ENCODE measurements around the gene VPS13D. TPM values are rescaled to one million over a fixed set of nuclear protein-coding genes. Genes with fewer than 3 reads are reported as not detected.
"Not testable (repeated sequence)": the region's sequence is repeated elsewhere in the genome, so short reads cannot be mapped to it uniquely, and the experiment has no call there.

Gene VPS13D
- total RNA-seq, 4 donors from 2014 or later = 33.2 to 115 (median 56.5) TPM

DNA sequence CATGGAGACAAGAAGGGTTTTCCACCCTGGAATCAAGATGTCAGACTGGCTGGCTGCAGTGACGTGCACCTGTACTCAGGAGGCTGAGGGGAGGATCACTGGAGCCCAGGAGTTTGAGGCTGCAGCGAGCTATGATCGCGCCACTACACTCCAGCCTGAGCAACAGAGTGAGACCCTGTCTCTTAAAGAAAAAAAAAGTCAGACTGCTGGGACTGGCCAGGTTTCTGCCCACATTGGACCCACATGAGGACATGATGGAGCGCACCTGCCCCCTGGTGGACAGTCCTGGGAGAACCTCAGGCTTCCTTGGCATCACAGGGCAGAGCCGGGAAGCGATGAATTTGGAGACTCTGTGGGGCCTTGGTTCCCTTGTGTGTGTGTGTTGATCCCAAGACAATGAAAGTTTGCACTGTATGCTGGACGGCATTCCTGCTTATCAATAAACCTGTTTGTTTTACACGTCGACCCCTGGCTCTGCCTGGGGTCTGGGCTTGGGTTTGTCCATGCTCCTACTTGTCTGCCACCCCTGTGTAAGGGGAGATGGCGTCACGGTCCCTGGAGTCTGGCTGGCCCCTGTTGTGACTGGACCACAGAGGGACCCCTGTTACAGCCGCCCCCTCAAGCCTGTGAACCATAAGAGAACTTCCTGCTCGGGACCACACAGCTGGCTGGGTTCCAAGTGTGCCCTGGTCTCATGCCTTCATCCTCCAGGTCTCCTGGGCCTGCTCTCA lies 20.9 kb upstream of the VPS13D start:
- intact Hi-C loops (cut with DNase I; ENCODE audit: low total_unique reads) = loop anchor here (2.0 kb wide), 1 partner anchor 84 kb away; no protein-coding TSS in a partner anchor
- H3K4me3 ChIP-seq = no peak overlapping the region
- no peak for TF ChIP-seq POLR2A (IDR thresholded peaks at IDR 0.05)
- TF ChIP-seq, protein P1, sequence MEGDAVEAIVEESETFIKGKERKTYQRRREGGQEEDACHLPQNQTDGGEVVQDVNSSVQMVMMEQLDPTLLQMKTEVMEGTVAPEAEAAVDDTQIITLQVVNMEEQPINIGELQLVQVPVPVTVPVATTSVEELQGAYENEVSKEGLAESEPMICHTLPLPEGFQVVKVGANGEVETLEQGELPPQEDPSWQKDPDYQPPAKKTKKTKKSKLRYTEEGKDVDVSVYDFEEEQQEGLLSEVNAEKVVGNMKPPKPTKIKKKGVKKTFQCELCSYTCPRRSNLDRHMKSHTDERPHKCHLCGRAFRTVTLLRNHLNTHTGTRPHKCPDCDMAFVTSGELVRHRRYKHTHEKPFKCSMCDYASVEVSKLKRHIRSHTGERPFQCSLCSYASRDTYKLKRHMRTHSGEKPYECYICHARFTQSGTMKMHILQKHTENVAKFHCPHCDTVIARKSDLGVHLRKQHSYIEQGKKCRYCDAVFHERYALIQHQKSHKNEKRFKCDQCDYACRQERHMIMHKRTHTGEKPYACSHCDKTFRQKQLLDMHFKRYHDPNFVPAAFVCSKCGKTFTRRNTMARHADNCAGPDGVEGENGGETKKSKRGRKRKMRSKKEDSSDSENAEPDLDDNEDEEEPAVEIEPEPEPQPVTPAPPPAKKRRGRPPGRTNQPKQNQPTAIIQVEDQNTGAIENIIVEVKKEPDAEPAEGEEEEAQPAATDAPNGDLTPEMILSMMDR (IDR thresholded peaks at IDR 0.05) = peak; percentile 91 to 97 (median 95)
- DNase-seq = peak; percentile 87 to 88
- H3K9me3 ChIP-seq = no peaks in the 10 kb centered on the region
- H3K4me1 ChIP-seq = no peaks in the 10 kb centered on the region
- H3K27ac ChIP-seq = peak overlapping the region in 1 of 2 donors; percentile 26
- no peaks in the 10 kb centered on the region for H3K27me3 ChIP-seq
- H3K36me3 ChIP-seq = no peaks in the 10 kb centered on the region

DNA sequence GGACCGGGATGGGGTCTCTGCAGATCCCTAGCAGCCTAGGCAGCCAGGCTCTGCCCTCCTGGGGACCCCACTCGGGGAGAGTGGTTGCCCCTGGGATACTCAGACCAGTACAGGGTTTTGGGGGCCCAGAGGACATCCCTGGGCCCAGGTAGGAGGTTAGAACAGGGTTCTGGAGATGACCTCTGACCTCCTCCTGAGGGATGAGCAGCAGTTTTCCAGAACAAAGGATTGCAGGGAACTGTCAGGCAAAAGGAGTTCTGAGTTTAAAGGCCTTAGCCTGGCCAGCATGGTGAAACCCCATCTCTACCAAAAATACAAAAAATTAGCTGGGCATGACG lies 20.4 kb upstream of the VPS13D start:
- intact Hi-C loops (cut with DNase I; ENCODE audit: low total_unique reads) = loop anchor here (2.0 kb wide), 1 partner anchor 85 kb away; no protein-coding TSS in a partner anchor
- Histone ChIP-seq H3K27ac (peak overlapping the region in 1 of 2 donors; percentile 26), H3K36me3 (no peaks in the 10 kb centered on the region), H3K27me3 (no peaks in the 10 kb centered on the region), H3K9me3 (no peaks in the 10 kb centered on the region), H3K4me3 (no peak overlapping the region), H3K4me1 (no peaks in the 10 kb centered on the region)
- no peak for DNase-seq
- TF ChIP-seq, protein P1 (IDR thresholded peaks at IDR 0.05) = no peak
- no peak for TF ChIP-seq POLR2A (IDR thresholded peaks at IDR 0.05)

DNA sequence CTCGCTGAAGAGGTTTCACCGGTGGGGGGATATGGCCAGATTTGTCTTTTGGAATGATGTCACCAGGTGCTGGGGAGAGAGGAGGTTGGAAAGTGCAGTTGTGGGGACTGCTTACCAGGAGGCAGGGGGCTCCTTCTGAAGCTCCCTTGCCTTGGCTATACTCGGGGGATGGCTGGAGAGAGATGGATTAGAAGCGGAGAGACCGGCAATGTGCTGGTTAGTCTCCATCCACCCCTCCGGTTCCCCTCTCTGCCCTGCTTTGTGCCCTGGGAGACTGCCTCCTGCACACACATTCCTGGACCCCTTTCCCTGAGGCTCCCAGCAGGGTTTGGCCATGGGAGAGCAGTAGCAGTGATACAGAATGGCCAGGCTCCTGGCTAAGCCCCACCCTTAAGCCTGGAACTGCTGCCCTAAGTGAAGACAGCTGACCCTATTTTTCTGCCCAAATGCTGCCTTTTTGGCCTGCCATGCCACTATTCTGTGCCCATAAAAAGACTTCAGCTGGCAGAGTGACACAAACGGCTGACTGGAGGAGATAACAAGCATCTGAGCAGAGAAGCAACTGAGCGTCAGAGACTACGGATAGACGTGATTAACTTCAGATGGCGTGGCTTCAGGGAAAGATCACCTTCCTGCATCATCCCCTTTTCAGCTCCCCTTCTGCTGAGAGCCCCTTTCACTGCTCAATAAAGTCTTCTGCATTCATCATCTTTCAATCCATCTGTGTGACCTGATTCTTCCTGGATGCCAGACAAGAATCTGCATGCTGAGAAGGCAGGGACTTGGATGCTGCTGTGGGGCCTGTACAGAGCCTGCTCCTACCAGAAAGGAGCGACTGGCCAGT lies 14.5 kb upstream of the VPS13D start:
- TF ChIP-seq, protein P1 (IDR thresholded peaks at IDR 0.05) = no peak
- TF ChIP-seq POLR2A (IDR thresholded peaks at IDR 0.05) = no peak

GRCh38 chr1:12219800-12220199 lies 10.0 kb upstream of the VPS13D start:
- Histone ChIP-seq H3K27me3 (no peaks in the 10 kb centered on the region), H3K4me1 (no peaks in the 10 kb centered on the region), H3K36me3 (no peaks in the 10 kb centered on the region), H3K27ac (no peak overlapping the region), H3K4me3 (no peak overlapping the region), H3K9me3 (no peaks in the 10 kb centered on the region)
- intact Hi-C loops (cut with DNase I; ENCODE audit: low total_unique reads) = no loop called here
- no peak for DNase-seq
- TF ChIP-seq POLR2A (IDR thresholded peaks at IDR 0.05) = no peak
- TF ChIP-seq, protein P1 (IDR thresholded peaks at IDR 0.05) = no peak

More for the DNA sequence above, 14.5 kb upstream of the VPS13D start:
- intact Hi-C loops (cut with DNase I; ENCODE audit: low total_unique reads) = no loop called here
- no peak for DNase-seq
- Histone ChIP-seq H3K4me1 (no peaks in the 10 kb centered on the region), H3K27me3 (no peaks in the 10 kb centered on the region), H3K27ac (no peak overlapping the region), H3K9me3 (no peaks in the 10 kb centered on the region), H3K36me3 (no peaks in the 10 kb centered on the region), H3K4me3 (no peak overlapping the region)

DNA sequence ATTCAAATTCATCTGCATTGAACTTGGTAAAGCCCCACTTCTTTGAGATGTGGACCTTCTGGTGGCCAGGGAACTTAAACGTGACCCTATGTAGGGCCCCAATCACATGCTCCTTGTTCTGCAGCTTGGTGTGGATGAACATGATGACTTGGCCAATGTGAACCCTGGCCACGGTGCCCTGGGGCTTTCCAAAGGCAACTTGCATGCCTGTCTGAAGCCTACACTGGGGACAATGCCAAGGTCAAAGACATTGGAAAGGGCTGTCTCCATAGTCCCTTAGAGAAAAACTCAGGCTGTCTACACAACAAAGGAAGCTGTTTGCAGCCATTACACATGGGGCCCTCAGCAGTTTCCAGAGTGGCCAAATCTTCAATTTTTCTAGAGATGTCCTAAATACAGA lies 8.9 kb upstream of the VPS13D start:
- H3K27ac ChIP-seq = no peak overlapping the region
- no peaks in the 10 kb centered on the region for H3K36me3 ChIP-seq
- DNase-seq = no peak
- H3K4me1 ChIP-seq = no peaks in the 10 kb centered on the region
- TF ChIP-seq, protein P1 (IDR thresholded peaks at IDR 0.05) = no peak
- no peak for TF ChIP-seq POLR2A (IDR thresholded peaks at IDR 0.05)
- intact Hi-C loops (cut with DNase I; ENCODE audit: low total_unique reads) = no loop called here
- no peaks in the 10 kb centered on the region for H3K27me3 ChIP-seq
- H3K9me3 ChIP-seq = no peaks in the 10 kb centered on the region
- H3K4me3 ChIP-seq = no peak overlapping the region

GRCh38 chr1:12222700-12223099 lies 7.1 kb upstream of the VPS13D start:
- intact Hi-C loops (cut with DNase I; ENCODE audit: low total_unique reads); H3K27me3 ChIP-seq; DNase-seq: not testable (repeated sequence)

DNA sequence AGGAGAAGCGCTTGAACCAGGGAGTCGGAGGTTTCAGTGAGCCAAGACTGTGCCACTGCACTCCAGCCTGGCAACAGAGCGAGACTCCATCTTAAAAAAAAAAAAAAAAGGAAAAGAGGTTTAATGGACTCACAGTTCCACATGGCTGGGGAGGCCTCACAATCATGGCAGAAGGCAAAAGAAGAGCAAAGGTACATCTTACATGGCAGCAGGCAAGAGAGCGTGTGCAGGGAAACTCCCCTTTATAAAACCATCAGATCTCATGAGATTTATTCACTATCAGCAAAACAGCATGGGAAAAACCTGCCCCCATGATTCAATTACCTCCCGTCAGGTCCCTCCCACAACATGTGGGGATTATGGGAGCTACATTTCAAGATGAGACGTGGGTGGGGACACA lies 5.7 kb upstream of the VPS13D start:
- H3K4me3 ChIP-seq; H3K36me3 ChIP-seq; H3K27ac ChIP-seq; H3K27me3 ChIP-seq; intact Hi-C loops (cut with DNase I; ENCODE audit: low total_unique reads); DNase-seq; H3K4me1 ChIP-seq; H3K9me3 ChIP-seq: not testable (repeated sequence)

More at GRCh38 chr1:12222700-12223099, 7.1 kb upstream of the VPS13D start:
- H3K36me3 ChIP-seq, H3K9me3 ChIP-seq, H3K4me3 ChIP-seq, H3K4me1 ChIP-seq, H3K27ac ChIP-seq: not testable (repeated sequence)

Data from uterus (tissue), 4 donors.